ENCODE measurements around the gene NRAS. TPM values are rescaled to one million over a fixed set of nuclear protein-coding genes. Genes with fewer than 3 reads are reported as not detected.

NRAS gene
- total and polyA plus RNA-seq, 9 donors, result 8.7 to 21.7 (median 16.4) TPM

DNA sequence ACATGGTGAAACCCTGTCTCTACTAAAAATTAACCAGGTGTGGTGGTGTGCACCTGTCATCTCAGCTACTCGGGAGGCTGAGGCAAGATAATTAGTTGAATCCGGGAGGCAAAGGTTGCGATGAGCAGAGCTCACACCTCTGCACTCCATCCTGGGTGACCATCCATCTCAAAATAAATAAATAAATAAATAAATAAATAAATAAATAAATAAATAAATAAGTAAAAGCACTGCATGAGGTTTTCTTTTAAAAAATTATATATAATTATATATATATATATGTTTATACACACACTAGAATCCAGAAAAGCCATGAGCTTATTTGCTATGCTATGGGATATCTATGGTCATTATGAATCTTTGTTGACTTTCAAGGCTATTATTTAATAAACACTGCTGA is 23.6 kb downstream of the NRAS start:
- DNase-seq, result no peak
- Histone ChIP-seq H3K27ac (no peak overlapping the region), H3K4me3 (no peak overlapping the region), H3K36me3 (no peaks in the 10 kb centered on the region), H3K9me3 (no peaks in the 10 kb centered on the region), H3K27me3 (no peaks in the 10 kb centered on the region), H3K4me1 (ENCODE audit: insufficient read depth) (no peaks in the 10 kb centered on the region)
- intact Hi-C loops (cut with DNase I), result no loop called here
- TF ChIP-seq, protein P1, sequence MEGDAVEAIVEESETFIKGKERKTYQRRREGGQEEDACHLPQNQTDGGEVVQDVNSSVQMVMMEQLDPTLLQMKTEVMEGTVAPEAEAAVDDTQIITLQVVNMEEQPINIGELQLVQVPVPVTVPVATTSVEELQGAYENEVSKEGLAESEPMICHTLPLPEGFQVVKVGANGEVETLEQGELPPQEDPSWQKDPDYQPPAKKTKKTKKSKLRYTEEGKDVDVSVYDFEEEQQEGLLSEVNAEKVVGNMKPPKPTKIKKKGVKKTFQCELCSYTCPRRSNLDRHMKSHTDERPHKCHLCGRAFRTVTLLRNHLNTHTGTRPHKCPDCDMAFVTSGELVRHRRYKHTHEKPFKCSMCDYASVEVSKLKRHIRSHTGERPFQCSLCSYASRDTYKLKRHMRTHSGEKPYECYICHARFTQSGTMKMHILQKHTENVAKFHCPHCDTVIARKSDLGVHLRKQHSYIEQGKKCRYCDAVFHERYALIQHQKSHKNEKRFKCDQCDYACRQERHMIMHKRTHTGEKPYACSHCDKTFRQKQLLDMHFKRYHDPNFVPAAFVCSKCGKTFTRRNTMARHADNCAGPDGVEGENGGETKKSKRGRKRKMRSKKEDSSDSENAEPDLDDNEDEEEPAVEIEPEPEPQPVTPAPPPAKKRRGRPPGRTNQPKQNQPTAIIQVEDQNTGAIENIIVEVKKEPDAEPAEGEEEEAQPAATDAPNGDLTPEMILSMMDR (IDR thresholded peaks at IDR 0.05), result no peak
- no peak for TF ChIP-seq POLR2A (IDR thresholded peaks at IDR 0.05)
- TF ChIP-seq EP300 (IDR thresholded peaks at IDR 0.05), result no peak
- 89 to 92% (median 90%) methylated on average over 3 of the region's 3 CpGs for WGBS, 3 donors

DNA sequence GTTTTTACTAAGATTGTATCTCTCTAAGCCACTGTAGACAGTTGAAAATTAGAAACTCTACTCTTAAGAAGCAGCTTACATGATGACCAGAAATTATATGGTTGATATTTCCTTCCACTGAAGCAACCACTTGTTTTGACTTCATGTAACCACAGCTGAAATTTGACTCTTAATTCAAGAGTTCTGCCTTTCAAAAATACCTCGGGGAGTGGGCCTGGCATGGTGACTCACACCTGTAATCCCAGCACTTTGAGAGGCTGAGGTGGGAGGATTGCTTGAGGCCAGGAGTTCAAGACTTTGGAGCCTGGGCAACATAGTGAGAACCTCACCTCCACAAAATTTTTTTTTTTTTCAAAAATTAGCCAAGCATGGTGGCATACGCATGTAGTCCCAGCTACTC is 25.5 kb downstream of the NRAS start:
- intact Hi-C loops (cut with DNase I), result no loop called here
- no peak for DNase-seq
- Histone ChIP-seq H3K27ac (no peak overlapping the region), H3K36me3 (no peaks in the 10 kb centered on the region), H3K9me3 (no peaks in the 10 kb centered on the region), H3K4me1 (ENCODE audit: insufficient read depth) (no peaks in the 10 kb centered on the region), H3K27me3 (no peaks in the 10 kb centered on the region), H3K4me3 (no peak overlapping the region)
- TF ChIP-seq EP300 (IDR thresholded peaks at IDR 0.05), result no peak
- no peak for TF ChIP-seq POLR2A (IDR thresholded peaks at IDR 0.05)
- TF ChIP-seq, protein P1 (IDR thresholded peaks at IDR 0.05), result no peak
- 74 to 80% (median 78%) methylated on average over 2 of the region's 2 CpGs for WGBS, 3 donors

DNA sequence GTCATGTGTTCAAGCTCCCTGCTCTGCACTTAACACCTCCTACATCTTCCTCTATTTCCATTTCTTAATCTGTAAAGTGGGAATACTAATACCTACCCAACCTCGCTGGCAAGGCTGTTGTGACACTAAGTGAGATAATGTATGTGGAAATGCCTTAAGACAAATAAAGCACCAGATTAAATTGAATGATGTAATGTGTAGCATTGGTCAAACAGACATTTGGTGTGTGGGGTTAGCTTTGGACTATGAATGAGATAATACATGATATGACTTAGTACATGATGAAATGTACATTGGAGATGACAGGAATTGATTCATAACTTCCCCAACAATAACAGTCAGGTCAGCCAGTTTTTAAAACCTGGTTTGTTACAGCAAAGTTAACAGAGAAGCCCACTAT is 26.4 kb downstream of the NRAS start:
- intact Hi-C loops (cut with DNase I), result no loop called here
- TF ChIP-seq, protein P1 (IDR thresholded peaks at IDR 0.05), result no peak
- TF ChIP-seq POLR2A (IDR thresholded peaks at IDR 0.05), result no peak
- no peak for DNase-seq

DNA sequence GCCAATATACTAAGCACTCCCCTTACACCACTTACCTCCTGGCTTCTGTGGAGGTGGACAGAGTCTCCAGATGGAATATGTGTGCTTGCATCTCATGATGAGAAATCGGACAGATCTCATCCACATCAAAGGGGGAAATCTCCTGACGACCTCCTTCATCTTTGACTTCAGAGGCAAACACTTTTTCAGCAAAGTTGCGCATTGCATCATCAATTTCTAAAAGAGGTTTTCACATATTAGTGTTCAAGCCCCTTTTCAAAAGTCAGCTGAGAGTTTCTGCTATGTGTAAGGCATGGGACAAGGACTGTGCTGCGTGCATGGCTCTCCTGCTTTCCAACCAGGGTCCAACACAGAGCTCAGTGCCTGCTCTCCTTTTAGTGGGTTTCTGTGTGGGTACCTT is 28.0 kb downstream of the NRAS start:
- no peak for DNase-seq
- no peaks in the 10 kb centered on the region for H3K27me3 ChIP-seq
- intact Hi-C loops (cut with DNase I), result no loop called here

More for the DNA sequence above, 26.4 kb downstream of the NRAS start:
- Histone ChIP-seq H3K27me3 (no peaks in the 10 kb centered on the region), H3K36me3 (no peaks in the 10 kb centered on the region), H3K9me3 (no peaks in the 10 kb centered on the region), H3K4me3 (no peak overlapping the region), H3K27ac (no peak overlapping the region), H3K4me1 (ENCODE audit: insufficient read depth) (no peaks in the 10 kb centered on the region)
- WGBS, 3 donors, result 80 to 90% (median 82%) methylated on average over 1 of the region's 1 CpG

More for the DNA sequence above, 28.0 kb downstream of the NRAS start:
- no peaks in the 10 kb centered on the region for H3K9me3 ChIP-seq
- H3K4me1 ChIP-seq (ENCODE audit: insufficient read depth), result no peaks in the 10 kb centered on the region
- H3K36me3 ChIP-seq, result no peaks in the 10 kb centered on the region
- TF ChIP-seq, protein P1 (IDR thresholded peaks at IDR 0.05), result no peak
- TF ChIP-seq EP300 (IDR thresholded peaks at IDR 0.05) (no peak), POLR2A (IDR thresholded peaks at IDR 0.05) (no peak)
- WGBS, 3 donors, result 81 to 89% (median 85%) methylated on average over 4 of the region's 4 CpGs
- H3K4me3 ChIP-seq, result no peak overlapping the region
- H3K27ac ChIP-seq, result no peak overlapping the region

All from ovary (tissue), 9 donors.